SK-N-SH treated with all-trans-retinoic acid at 6 μM for 48 hours (cell line): Measurements from ENCODE around the gene NOP16.

Source experiments
- ARNTL ChIP-seq: fragments of 450-650 bp; formaldehyde crosslinking; IDR thresholded peaks from 2 replicates; pipeline ENCODE4 v1.5.0; 2020; ENCODE audit warnings: low read depth, mild to moderate bottlenecking, moderate library complexity, borderline replicate concordance
- CSDC2 ChIP-seq: fragments of 250-450 bp; sonication (Bioruptor Pico); IDR thresholded peaks from 2 replicates; pipeline ENCODE4 v1.5.0; 2020; ENCODE audit warnings: mild to moderate bottlenecking, moderate library complexity
- TOX ChIP-seq: fragments of 250-450 bp; sonication (Bioruptor Pico); IDR thresholded peaks from 2 replicates; pipeline ENCODE4 v1.8.0; 2021; ENCODE audit warnings: mild to moderate bottlenecking, moderate library complexity, borderline replicate concordance
- ZC3H10 ChIP-seq: fragments of 250-450 bp; sonication (Bioruptor Pico); IDR thresholded peaks from 2 replicates; pipeline ENCODE4 v1.5.1; 2021; ENCODE audit warnings: mild to moderate bottlenecking, moderate library complexity
- ZFP30 ChIP-seq: fragments of 450-650 bp; formaldehyde crosslinking; IDR thresholded peaks from 2 replicates; pipeline ENCODE4 v1.5.0; 2022; ENCODE audit warnings: mild to moderate bottlenecking, moderate library complexity
- ZNF565 ChIP-seq: fragments of 450-650 bp; formaldehyde crosslinking; conservative IDR thresholded peaks from 2 replicates; pipeline ENCODE4 v1.5.0; 2020; ENCODE audit warnings: low read depth, mild to moderate bottlenecking, moderate library complexity

GRCh38 chr5:176427971-176428370 is 39.6 kb upstream of the NOP16 start:
- no peak for TF ChIP-seq ZFP30 (CRISPR knock-in tag)
- no peak for TF ChIP-seq ZC3H10
- TF ChIP-seq TOX (CRISPR knock-in tag) = no peak
- no peak for TF ChIP-seq CSDC2 (CRISPR knock-in tag)
- no peak for TF ChIP-seq ZNF565 (CRISPR knock-in tag)
- TF ChIP-seq ARNTL = no peak
